Right kidney (tissue), 1 donor: ENCODE results near the gene ZNF821.
"Not testable (repeated sequence)": the region's sequence is repeated elsewhere in the genome, so short reads cannot be mapped to it uniquely, and the experiment has no call there.

ENCODE experiments used
- DNase-seq: peaks from one replicate; pipeline ENCODE4 v3.0.0-alpha.2; 2016

ZNF821 gene

DNA sequence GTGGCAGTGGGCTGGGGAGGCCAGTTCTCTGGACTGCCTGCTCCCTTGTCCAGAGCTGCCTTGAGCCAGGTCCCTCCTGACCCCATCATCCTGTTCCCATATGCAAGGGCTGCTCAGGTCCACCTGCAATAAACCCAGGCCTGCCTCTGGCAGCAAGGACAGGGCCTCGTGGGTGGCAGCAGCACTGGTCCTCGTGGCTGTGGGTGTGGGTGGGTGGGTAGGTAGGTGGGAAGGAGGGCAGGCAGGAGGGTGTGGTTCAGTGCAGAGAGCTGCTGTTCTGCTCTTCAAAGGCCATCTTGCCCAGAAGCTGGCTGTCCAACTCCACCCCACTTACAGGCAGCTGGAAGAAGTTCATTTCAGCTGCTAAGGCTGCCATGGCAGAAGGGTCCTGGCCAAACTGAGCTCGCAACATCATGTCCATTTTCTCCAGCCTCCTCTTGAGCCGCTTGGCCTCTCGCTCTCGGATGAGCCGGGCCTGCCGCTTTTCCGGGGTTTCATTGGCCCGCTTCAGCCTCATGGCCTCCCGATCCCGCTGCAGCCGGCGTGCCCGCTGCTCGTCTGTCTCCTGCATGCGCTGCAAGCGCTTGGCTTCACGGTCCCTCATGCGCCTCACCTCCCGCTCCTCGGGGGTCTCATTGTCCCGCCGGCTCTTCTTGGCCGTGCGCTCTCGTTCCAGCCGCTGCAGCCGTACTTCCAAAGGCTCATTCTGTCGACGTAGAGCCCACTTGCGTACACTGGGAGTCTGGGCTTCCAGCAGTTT, 24.0 kb downstream of the ZNF821 start:
- no peak for DNase-seq

DNA sequence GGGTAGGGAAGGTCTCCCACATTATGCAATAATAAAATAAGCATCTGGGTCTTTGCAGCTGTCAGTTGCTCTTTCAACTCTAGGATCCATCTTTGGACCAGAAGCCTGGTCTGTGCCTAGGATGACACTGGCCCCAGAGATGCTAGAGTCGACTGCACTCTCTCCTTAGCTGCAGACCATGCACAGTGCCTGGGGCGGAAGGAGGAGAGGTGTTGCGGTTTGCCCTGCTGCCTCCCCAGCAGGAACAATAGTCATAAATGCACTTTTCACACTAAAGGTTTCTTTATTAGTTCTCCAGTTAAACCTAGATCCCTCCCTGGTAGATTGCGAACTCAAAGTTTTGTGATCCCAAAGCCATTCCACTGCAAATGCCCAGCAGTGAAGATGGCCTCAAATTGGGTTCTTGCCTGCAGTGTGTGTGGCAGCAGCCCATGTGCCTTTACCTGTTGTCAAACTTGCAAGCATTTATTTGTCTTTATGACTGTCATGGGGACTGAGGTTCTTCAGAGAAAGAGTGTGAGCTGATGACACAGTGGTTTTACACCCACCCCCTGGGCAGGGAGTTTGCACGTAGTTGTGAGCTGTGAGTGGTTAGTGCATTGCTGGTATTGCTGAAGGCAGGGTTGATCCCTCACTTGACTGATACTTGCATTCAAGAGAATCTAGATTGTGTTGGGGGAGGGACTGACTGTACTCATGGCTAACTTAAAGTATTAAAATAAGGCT, 27.9 kb downstream of the ZNF821 start:
- DNase-seq: no peak

DNA sequence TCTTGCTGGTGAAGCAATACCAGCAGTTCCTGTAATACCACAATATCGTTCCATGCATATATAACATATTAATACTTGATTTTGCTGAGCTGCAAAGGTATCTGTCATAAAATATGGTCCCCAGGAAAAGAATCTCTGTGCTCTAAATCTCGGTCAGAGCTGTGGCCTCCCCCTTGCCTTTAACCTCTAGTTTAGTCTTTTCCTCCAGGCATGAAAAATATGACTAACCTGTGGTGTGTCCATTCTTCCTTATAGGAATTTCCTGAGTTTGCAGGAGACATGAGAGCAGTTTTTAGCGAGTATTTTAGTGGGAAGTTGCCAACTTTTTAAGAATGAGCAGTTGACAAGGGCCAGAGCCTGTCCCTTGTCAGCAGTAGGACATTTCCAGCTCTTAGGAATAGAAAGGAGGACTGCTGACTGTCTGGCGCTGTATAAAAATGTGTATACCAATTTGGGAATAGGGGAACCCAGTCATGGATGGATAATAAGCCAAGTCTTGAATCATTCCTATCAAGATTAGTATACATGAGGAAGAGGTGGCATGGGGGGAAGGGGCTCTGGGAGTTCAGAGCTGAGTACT, 29.5 kb downstream of the ZNF821 start:
- no peak for DNase-seq

- no peak for DNase-seq
Measured at GRCh38 chr16:71853413-71853812, 30.6 kb downstream of the ZNF821 start.

GRCh38 chr16:71852561-71852960, 31.4 kb downstream of the ZNF821 start:
- no peak for DNase-seq

DNA sequence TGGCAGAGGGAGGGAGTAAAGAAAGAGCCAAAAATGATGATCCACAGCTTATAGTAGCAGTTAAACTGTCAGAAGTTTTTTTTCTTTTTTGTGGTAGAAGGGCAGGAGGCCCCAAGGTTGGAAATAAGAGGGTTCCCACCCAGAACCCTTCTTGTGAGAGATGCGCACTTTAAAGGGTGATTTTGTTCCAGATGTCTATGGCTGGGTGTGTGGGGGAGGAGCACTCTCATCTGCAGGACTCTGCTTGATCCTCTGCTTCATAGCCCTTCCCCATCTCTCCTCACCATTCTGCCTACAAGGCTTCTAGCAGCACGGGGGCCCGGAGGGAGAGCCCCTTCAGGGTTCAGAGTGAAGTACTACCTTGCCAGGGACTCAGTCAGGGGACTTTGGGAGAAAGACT, 31.8 kb downstream of the ZNF821 start:
- no peak for DNase-seq

GRCh38 chr16:71851746-71852145, 32.2 kb downstream of the ZNF821 start:
- no peak for DNase-seq

GRCh38 chr16:71848622-71849021, 35.4 kb downstream of the ZNF821 start:
- DNase-seq: no peak

GRCh38 chr16:71847096-71847495, 36.9 kb downstream of the ZNF821 start:
- DNase-seq: no peak

GRCh38 chr16:71846431-71846830, 37.6 kb downstream of the ZNF821 start:
- peak; percentile 47 for DNase-seq

DNA sequence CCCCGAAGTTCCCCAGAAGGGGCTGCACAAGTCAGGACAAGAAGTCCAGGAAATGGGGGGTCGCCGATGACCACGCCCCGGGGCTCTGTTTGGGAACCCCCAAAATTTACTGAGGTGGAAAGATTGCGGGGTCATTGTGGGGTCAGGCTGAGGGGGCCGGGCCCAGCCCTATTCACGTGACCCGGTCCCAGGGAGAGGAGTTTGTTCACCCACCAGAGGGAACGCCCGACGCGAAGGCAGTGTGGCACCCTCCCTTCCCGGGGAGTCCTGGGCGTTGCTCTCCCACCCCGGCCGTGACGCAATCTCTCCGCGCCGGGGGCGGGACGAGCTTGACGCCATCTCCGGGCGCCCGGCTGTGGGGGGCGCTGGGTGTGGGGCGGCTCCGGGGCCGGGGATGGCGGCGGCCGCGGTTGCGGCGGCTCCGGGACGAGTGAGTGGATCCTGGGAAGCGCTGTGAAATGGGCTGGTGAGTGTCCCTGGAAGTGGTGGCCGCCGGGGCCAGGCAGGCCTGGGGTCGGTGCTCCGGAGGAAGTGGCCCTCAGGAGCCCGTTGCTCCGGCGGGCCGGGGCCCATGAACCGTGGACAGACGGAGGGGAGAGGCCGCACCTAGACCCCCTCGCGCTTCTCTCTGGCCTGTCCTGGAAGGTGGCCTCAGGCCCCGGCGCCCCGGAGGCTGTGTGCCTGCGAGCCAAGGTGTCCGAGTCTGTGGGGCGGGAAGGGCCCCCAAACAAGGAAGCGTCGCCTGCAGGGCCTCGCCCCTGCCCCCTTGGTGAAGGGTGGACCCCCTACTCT, 38.1 kb downstream of the ZNF821 start, which contains the start of gene ATXN1L:
Gene ATXN1L (plus strand): TSS at position 338 of the 792 bp plus-strand sequence. CDS start 3,765 bp downstream, outside the sequence.
- DNase-seq: peak; percentile 89

GRCh38 chr16:71843572-71843971, 40.4 kb downstream of the ZNF821 start:
- DNase-seq: no peak

GRCh38 chr16:71840052-71840451, 43.9 kb downstream of the ZNF821 start:
- no peak for DNase-seq

- DNase-seq: no peak
Measured at GRCh38 chr16:71837150-71837549, 46.8 kb downstream of the ZNF821 start.

- DNase-seq: no peak
Measured at GRCh38 chr16:71834291-71834690, 49.7 kb downstream of the ZNF821 start.

DNA sequence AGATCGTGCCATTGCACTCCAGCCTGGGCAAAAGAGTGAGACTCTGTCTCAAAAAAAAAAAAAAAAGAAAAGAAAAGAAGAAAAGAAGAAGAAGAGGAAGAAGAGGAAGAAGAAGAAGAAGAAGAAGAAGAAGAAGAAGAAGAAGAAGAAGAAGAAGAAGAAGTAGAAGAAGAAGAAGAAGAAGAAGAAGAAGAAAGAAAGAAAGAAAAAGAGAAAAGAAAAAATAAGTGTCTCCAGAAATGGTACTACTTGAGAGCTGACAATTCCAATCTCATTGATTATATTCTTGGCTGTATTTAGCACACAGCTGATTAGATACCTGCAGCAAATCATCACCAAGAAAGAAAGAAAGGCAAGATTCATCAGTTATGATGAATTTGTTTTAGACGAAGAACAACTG, 51.9 kb downstream of the ZNF821 start:
- DNase-seq: not testable (repeated sequence)

DNA sequence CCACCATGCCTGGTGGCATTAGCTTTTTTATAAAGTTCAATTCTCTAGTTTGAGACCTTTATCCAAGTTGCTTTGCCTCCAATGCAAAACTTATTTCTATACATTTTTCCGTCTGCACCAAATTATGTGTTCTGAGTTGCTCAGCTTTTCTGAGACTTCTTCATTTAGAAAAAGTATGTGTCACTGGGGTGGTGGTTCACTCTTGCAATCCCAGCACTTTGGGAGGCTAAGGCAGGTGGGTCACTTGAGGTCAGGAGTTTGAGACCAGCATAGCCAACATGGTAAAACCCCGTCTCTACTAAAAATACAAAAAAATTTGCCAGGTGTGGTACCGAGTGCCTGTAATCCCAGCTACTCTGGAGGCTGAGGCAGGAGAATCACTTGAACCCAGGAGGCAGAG, 52.3 kb downstream of the ZNF821 start:
- DNase-seq: not testable (repeated sequence)

DNA sequence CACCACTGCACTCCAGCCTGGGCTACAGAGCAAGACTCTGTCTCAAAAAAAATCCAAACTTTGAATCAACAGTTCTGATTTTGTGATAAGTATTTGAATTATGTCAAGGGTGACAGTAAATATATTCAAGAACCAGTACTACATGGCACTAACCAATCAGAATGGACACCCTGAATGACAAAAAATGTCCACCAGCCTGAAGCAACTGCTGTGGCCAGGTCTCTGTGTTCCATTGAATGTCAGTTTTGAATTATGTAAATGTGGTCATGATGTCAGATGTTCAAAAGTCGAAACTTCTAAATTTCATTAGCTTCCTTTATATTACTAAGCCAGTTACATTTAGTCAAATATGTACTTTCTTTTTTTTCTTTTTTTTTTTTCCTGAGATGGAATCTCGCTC, 53.6 kb downstream of the ZNF821 start:
- no peak for DNase-seq

- DNase-seq: no peak
Measured at GRCh38 chr16:71826533-71827017, 57.4 kb downstream of the ZNF821 start.

DNA sequence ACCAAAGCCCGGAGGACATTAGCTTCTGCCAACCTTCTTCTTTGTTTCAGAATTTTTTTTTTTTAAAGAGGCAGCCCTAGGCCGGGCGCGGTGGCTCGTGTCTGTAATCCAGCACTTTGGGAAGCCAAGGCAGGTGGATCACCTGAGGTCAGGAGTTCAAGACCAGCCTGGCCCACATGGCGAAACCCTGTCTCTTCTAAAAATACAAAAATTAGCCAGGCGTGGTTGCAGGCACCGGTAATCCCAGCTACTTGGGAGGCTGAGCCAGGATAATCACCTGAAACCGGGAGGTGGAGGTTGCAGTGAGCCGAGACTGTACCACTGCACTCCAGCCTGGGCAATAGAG, 66.9 kb downstream of the ZNF821 start:
- DNase-seq: not testable (repeated sequence)

DNA sequence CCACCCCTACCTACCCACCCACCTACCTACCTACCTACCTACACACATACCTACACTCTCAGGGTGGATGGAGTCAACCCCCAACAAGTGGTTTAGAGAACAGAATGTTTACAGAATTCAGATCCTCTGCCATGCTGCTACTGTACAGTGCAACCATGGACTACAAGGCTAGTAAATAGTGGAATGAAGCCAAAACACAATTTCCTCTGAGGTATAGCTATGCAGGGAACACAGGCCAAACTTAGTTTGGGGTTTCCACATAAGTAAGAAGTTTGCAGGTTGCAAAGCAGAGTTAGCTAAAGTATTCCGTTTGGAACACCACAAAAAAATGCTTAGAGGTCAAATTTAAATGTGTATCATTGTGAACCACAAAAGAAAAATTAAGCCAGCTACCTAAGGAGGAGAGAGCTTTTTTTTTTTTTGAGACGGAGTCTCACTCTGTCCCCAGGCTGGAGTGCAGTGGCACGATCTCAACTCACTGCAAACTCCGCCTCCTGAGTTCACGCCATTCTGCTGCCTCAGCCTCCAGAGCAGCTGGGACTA, 72.7 kb downstream of the ZNF821 start:
- DNase-seq: no peak

- not testable (repeated sequence) for DNase-seq
Measured at GRCh38 chr16:71810155-71810530, 73.8 kb downstream of the ZNF821 start.
